Cardiac fibroblast (primary cell): ENCODE measurements around the gene MCF2L.

Experiments
- DNase-seq, 2 donors: peaks; one replicate each; pipeline versions ENCODE4 v3.0.0 to v3.0.0-alpha.2; 2010; ENCODE audit warnings: low read depth in 2 of 2
- H3K4me3 ChIP-seq, 2 donors: replicated peaks in 1 of 2; 1 replicate in 1 of 2; 2 replicates in 1 of 2; pipeline ENCODE4 v1.5.1; 2011; ENCODE audit warnings: low read depth in 2 of 2, low read length in 2 of 2, mild to moderate bottlenecking in 2 of 2, moderate library complexity in 1 of 2
- TF ChIP-seq, protein P1 (sequence below): IDR thresholded peaks from one replicate; pipeline ENCODE4 v1.5.1; 2011; ENCODE audit warnings: low read depth, mild to moderate bottlenecking, low read length, inconsistent platforms

MCF2L gene

GRCh38 chr13:113140677-113141600 is 171.9 kb downstream of the MCF2L start:
- TF ChIP-seq, protein P1, sequence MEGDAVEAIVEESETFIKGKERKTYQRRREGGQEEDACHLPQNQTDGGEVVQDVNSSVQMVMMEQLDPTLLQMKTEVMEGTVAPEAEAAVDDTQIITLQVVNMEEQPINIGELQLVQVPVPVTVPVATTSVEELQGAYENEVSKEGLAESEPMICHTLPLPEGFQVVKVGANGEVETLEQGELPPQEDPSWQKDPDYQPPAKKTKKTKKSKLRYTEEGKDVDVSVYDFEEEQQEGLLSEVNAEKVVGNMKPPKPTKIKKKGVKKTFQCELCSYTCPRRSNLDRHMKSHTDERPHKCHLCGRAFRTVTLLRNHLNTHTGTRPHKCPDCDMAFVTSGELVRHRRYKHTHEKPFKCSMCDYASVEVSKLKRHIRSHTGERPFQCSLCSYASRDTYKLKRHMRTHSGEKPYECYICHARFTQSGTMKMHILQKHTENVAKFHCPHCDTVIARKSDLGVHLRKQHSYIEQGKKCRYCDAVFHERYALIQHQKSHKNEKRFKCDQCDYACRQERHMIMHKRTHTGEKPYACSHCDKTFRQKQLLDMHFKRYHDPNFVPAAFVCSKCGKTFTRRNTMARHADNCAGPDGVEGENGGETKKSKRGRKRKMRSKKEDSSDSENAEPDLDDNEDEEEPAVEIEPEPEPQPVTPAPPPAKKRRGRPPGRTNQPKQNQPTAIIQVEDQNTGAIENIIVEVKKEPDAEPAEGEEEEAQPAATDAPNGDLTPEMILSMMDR, result no peak
- no peak for DNase-seq
- no peak overlapping the region for H3K4me3 ChIP-seq

DNA sequence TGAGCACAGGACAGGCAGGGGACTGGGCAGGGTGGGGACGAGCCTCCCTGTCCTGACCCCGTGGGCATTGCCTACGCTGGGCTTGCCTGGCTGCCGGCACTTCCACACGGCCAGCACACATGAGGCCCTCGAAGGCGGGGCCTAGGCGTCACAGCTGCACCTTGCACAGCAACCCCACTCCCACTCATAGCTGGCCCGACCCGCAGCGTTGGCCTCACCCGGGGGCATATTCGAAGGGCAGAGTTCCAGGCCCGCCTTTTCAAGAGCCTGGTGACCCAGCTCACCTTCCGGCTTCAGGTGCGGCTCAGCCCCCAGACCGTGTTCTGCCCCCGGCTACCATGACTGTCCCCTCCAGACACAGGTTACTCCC is 172.6 kb downstream of the MCF2L start:
- DNase-seq, result no peak
- no peak overlapping the region for H3K4me3 ChIP-seq
- TF ChIP-seq, protein P1, result no peak

DNA sequence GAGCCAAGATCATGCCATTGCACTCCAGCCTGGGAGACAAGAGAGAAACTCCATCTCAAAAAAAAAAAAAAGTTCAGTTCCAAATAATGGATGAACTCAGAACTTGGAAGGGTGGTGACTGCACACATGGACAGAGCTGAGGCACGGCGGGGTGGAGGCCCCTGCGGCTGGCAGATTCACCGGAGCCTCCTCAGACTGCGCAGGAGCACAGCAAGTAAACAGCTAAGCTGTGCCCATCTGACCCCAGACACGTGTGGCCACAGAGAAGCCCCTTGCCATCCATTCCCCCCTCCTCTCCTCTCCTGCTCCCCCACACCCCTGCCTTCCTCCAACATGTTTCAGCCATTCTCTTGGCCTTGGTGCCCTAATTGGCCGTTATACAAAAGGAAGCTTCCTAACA is 173.9 kb downstream of the MCF2L start:
- no peak for DNase-seq
- TF ChIP-seq, protein P1, result no peak
- H3K4me3 ChIP-seq, result no peak overlapping the region

DNA sequence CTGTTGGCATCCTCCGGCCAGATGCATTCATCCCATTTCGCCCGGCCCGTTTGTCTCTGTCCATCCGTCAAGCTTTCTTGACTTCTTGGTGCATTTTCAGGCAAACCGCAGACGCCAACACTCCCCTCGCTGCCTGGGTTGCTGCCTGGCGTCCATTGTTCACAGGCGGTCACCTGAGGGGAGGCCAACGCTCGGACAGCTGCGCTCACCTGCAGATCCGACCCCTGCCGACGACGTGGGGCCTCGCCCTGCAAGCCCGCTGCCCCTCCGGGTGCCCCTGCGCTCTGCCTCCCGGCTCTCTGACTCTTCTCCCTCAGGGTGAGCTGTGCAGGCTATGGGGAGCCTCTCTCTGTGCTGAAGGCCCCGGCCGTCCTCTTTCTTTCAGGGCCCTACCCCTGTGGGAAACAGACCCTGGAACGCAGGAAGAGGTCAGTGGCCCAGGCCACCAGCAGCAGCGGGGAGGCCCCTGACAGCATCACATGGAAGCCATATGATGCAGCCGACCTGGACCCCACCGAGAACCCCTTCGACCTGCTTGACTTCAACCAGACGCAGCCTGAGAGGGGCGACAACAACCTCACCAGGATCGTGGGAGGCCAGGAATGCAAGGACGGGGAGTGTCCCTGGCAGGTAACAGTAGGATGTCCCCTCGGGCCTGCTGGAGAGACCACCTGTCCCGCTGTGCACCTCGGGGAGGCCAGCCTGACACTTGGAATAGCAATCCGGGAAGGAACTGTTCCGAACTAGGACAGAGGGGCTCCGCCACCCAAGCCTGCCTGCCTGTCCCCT is 174.6 kb downstream of the MCF2L start:
- no peak for DNase-seq
- no peak overlapping the region for H3K4me3 ChIP-seq
- TF ChIP-seq, protein P1, result no peak

DNA sequence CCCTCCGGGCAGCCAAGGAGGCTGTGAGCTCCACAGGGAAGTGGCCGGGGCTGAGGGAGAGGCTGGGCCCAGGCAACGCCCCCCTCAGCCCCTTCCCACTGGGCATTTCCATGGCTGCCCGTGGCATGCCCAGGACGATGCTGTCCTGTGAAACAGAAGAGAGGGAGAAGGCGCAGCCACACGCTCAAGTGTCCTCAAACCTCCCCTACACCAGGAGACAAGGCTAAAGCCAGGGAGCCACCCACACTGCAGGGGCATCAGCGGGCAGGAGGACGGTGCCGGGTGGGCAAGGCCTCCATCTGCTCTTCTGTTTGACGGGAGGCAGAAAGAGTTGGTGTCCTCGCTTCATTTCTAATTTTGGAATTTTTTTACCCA is 175.2 kb downstream of the MCF2L start:
- H3K4me3 ChIP-seq, result no peak overlapping the region

DNA sequence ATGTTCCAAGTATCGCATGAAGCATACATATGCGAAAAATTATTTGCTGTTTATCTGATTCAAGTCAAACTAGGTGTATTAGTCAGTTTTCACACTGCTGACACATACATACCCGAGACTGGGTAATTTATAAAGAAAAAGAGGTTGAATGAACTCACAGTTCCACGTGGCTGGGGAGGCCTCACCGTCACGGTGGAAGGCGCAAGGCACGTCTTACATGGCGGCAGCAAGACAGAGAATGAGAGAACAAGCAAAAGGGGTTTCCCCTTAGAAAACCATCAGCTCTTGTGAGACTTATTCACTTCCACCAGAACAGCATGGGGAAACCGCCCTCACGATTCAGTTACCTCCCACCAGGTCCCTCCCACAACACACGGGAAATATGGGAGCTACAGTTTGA is 176.5 kb downstream of the MCF2L start:
- TF ChIP-seq, protein P1, result no peak
- H3K4me3 ChIP-seq, result no peak overlapping the region
- DNase-seq, result no peak

More for the DNA sequence above, 175.2 kb downstream of the MCF2L start:
- TF ChIP-seq, protein P1, result no peak
- DNase-seq, result no peak
